Endothelial cell of umbilical vein (primary cell): Measurements from ENCODE around the gene TTLL4. TPM values are rescaled to one million over a fixed set of nuclear protein-coding genes. Genes with fewer than 3 reads are reported as not detected.

Source experiments
- BruUV-seq: library from RNA; stranded (reverse); fragments of 400-500 nt; replicated peaks from 2 replicates; lab custom pipeline; 2021; lab: Mats Ljungman, UMichigan
- CTCF ChIA-PET: fragments of 300-600, 350-600 bp; sonication (Branson Sonifier 250); formaldehyde crosslinking; loops from one replicate; lab custom pipeline; 2021; ENCODE audit warnings: antibody characterized with exemption, inconsistent platforms; lab: Charles Lee
- POLR2A ChIA-PET: fragments of 300-600, 350-600 bp; sonication (Branson Sonifier 250); formaldehyde crosslinking; loops from one replicate; lab custom pipeline; 2021; ENCODE audit warnings: antibody characterized with exemption, inconsistent platforms; lab: Charles Lee
- DNase-seq: peaks from one replicate; pipeline ENCODE4 v3.0.0-alpha.2; 2011; ENCODE audit warnings: low read depth, low spot score
- FAIRE-seq: peaks from 2 replicates; lab custom pipeline; 2011; peaks lifted over from hg19 to GRCh38; lab: Jason Lieb, UNC
- H2AFZ ChIP-seq: 2 replicates; pipeline ENCODE4 v1.6.0; 2012; ENCODE audit warnings: low read depth, low read length, control low read depth, inconsistent platforms
- H3K27ac ChIP-seq: 2 replicates; pipeline ENCODE4 v1.5.1; 2011; ENCODE audit warnings: low read depth, mild to moderate bottlenecking, control low read depth, low read length, moderate library complexity; ENCODE audit not compliant: insufficient read depth
- H3K27me3 ChIP-seq, 2 experiments: 2 replicates each; pipeline versions ENCODE4 v1.6.0 to v1.6.1; 2011; ENCODE audit warnings: low read length in 2 of 2, mixed read lengths in 1 of 2; ENCODE audit not compliant: control insufficient read depth in 2 of 2, insufficient read depth in 2 of 2
- H3K36me3 ChIP-seq, 2 experiments: 2 replicates in 1 of 2; 3 replicates in 1 of 2; pipeline ENCODE4 v1.5.1; 2011; ENCODE audit warnings: low read length in 2 of 2, mild to moderate bottlenecking in 1 of 2, moderate library complexity in 1 of 2; ENCODE audit not compliant: control insufficient read depth in 2 of 2, insufficient read depth in 2 of 2; ENCODE audit errors: extremely low read depth in 1 of 2
- H3K4me1 ChIP-seq: 3 replicates; pipeline ENCODE4 v1.5.1; 2011; ENCODE audit warnings: mild to moderate bottlenecking, low read length; ENCODE audit not compliant: control insufficient read depth, insufficient read depth; ENCODE audit errors: extremely low read depth
- H3K4me2 ChIP-seq: 2 replicates; pipeline ENCODE4 v1.6.1; 2011; ENCODE audit warnings: low read length, control low read depth, mixed read lengths; ENCODE audit not compliant: insufficient read depth
- H3K4me3 ChIP-seq, 3 experiments: fragments of 200-600 bp in 1 of 3; sonication (generic), shearing (Covaris generic) in 1 of 3; replicated peaks in 1 of 3; 2 replicates each; pipeline ENCODE4 v1.5.1; 2011 to 2016; ENCODE audit warnings: control low read depth in 3 of 3, low read length in 3 of 3, mild to moderate bottlenecking in 2 of 3, inconsistent platforms in 1 of 3, low read depth in 1 of 3, moderate library complexity in 1 of 3; ENCODE audit not compliant: insufficient read depth in 1 of 3
- H3K79me2 ChIP-seq: 2 replicates; pipeline ENCODE4 v1.6.0; 2012; ENCODE audit warnings: low read length, inconsistent platforms; ENCODE audit not compliant: control insufficient read depth, insufficient read depth
- H3K9ac ChIP-seq: replicated peaks from 2 replicates; pipeline ENCODE3; 2011; ENCODE audit warnings: low read length, control low read depth; ENCODE audit not compliant: insufficient read depth; ENCODE audit errors: extremely low read depth
- H3K9me1 ChIP-seq: replicated peaks from 3 replicates; pipeline ENCODE4 v1.6.0; 2011; ENCODE audit warnings: mild to moderate bottlenecking, low read length; ENCODE audit not compliant: control insufficient read depth, insufficient read depth; ENCODE audit errors: extremely low read depth
- H3K9me3 ChIP-seq: replicated peaks from 2 replicates; pipeline ENCODE4 v1.5.1; 2012; ENCODE audit warnings: low read length, inconsistent platforms; ENCODE audit not compliant: control insufficient read depth, insufficient read depth
- H4K20me1 ChIP-seq: replicated peaks from 2 replicates; pipeline ENCODE3; 2011; ENCODE audit warnings: mild to moderate bottlenecking, low read length; ENCODE audit not compliant: control insufficient read depth, insufficient read depth; ENCODE audit errors: extremely low read depth
- EZH2 ChIP-seq: IDR thresholded peaks from 2 replicates; pipeline ENCODE4 v1.6.1; 2012; ENCODE audit warnings: borderline replicate concordance, low read depth, mild to moderate bottlenecking, moderate library complexity, low read length, inconsistent platforms; ENCODE audit not compliant: severe bottlenecking
- FOS ChIP-seq: IDR thresholded peaks from 2 replicates; pipeline ENCODE4 v1.6.1; 2011; ENCODE audit warnings: mild to moderate bottlenecking, low read length, moderate library complexity, borderline replicate concordance; ENCODE audit not compliant: insufficient read depth
- GATA2 ChIP-seq: IDR thresholded peaks from 2 replicates; pipeline ENCODE4 v1.7.0; 2011; ENCODE audit warnings: low read depth, mild to moderate bottlenecking, moderate library complexity, mixed read lengths, low read length; ENCODE audit not compliant: insufficient read length, insufficient read depth
- JUN ChIP-seq: IDR thresholded peaks from 2 replicates; pipeline ENCODE4 v1.6.1; 2011; ENCODE audit warnings: borderline replicate concordance, low read depth; ENCODE audit not compliant: insufficient read length, insufficient read depth
- MYC ChIP-seq: IDR thresholded peaks from one replicate; pipeline ENCODE4 v1.6.1; 2011; ENCODE audit warnings: mild to moderate bottlenecking, low read depth, low read length
- POLR2AphosphoS5 ChIP-seq: IDR thresholded peaks from 2 replicates; pipeline ENCODE4 v1.6.1; 2012; ENCODE audit warnings: low read depth, mild to moderate bottlenecking, control low read depth, low read length, moderate library complexity; ENCODE audit not compliant: insufficient read depth
- dilution Hi-C: fragments of 300-500 bp; cut with MboI; formaldehyde crosslinking; loops from one replicate; pipeline ENCODE4 v1.15.0; 2019; ENCODE audit warnings: low sequenced_read_pairs; ENCODE audit not compliant: extremely low pct_ligation_motif_present
- intact Hi-C: fragments of 100-400 bp; cut with micrococcal nuclease; formaldehyde crosslinking; loops from one replicate; pipeline ENCODE4 v1.10.0; 2022
- polyA plus RNA-seq, 4 experiments: library from polyadenylated mRNA; depleted of rRNA in 3 of 4; stranded (reverse) in 3 of 4; unstranded in 1 of 4; fragments of >200 nt; gene quantifications; 2 replicates each; pipeline versions ENCODE4 v1.2.1 to v1.2.3, GENCODE V29; 2011 to 2012; ENCODE audit warnings: missing spikeins in 1 of 4
- total RNA-seq: library from RNA; stranded (reverse); gene quantifications from 2 replicates; pipeline ENCODE4 v1.2.3, GENCODE V29; 2021
- TF ChIP-seq, protein P1 (sequence below): IDR thresholded peaks from 2 replicates; pipeline ENCODE4 v1.6.1; 2011; ENCODE audit not compliant: insufficient read depth, insufficient read length

TTLL4 gene
- total and polyA plus RNA-seq, 2 donors (not counting 3 experiments of a cell fraction or from before 2014, with no cell fraction given): 26.7 to 45.0 TPM

DNA sequence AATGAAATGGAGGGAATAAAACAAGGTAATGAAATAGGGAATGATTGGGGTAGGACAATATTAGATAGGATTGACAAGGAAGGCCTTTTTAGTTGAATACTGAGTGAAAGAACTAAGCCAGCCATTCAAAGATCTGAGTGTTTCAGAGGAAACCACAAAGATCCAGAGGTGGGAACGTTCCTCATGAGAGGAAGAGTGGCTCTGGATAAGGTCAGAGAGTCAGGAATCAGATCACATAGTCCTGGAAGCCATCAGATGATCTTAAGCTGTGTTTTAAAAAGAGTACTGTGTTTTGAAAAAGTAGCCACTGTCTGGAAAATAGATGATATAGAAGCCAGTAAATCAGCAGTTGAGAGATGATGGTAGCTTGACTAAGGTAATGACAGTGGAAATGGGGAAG, 11.8 kb downstream of the TTLL4 start:
- Histone ChIP-seq H3K27me3 (no peaks in the 10 kb centered on the region), H3K9me1 (no peaks in the 10 kb centered on the region), H3K9ac (no peak overlapping the region), H4K20me1 (no peaks in the 10 kb centered on the region), H3K9me3 (no peaks in the 10 kb centered on the region), H3K36me3 (peaks cover 0 to 2% of the 10 kb centered on the region in 2 experiments), H3K4me2 (peak overlapping the region; percentile 31), H3K27ac (no peak overlapping the region), H2AFZ (no peak overlapping the region), H3K4me1 (peaks cover 7% of the 10 kb centered on the region), H3K4me3 (no peak overlapping the region), H3K79me2 (peaks cover 73% of the 10 kb centered on the region)
- TF ChIP-seq POLR2AphosphoS5 (no peak), MYC (no peak), JUN (no peak), EZH2 (no peak), FOS (no peak), GATA2 (peak; percentile 23)
- TF ChIP-seq, protein P1, sequence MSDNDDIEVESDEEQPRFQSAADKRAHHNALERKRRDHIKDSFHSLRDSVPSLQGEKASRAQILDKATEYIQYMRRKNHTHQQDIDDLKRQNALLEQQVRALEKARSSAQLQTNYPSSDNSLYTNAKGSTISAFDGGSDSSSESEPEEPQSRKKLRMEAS: no peak
- DNase-seq (peak; percentile 27), FAIRE-seq (peak; percentile 67)
- ChIA-PET POLR2A (no interaction called here), CTCF (interaction anchor here (0.9 to 3.4 kb wide), 11 partner anchors 9 to 258 kb away, joined by 3 to 38 read pairs (median 5); partner anchors contain the start of genes BCS1L, TTLL4 and ZNF142)
- dilution Hi-C loops: no loop called here
- no TSS peak for BruUV-seq
- intact Hi-C loops: no loop called here
